Activated CD8-positive, alpha-beta memory T cell treated with anti-CD3 and anti-CD28 coated beads for 48 hours (primary cell): Measurements from ENCODE around the gene ARHGEF19.
"Not testable (repeated sequence)": the region's sequence is repeated elsewhere in the genome, so short reads cannot be mapped to it uniquely, and the experiment has no call there.

Experiments used
- DNase-seq, 3 experiments: peaks; one replicate each; pipeline ENCODE4 v3.0.0-alpha.2; 2020; ENCODE audit warnings: low read depth in 2 of 3, low spot score in 2 of 3

The ARHGEF19 gene

DNA sequence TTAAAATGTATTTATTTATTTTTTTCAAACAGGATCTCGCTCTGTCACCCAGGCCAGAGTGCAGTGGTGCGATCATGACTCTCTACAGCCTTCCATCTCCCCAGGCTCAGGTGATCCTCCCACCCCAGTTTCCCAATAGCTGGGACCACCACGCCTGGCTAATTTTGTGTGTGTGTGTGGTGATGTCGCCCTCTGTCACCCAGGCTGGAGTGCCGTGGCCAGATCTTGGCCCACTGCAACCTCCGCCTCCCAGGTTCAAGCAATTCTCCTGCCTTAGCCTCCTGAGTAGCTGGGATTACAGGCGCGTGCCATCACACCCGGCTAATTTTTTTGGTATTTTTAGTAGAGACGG, 44.3 kb downstream of the ARHGEF19 start:
- DNase-seq, result not testable (repeated sequence)

- DNase-seq, result peak in 2 of 3 experiments; percentile 17 to 22
Observed at GRCh38 chr1:16167331-16168143, 44.9 kb downstream of the ARHGEF19 start.

GRCh38 chr1:16166117-16166516, 46.3 kb downstream of the ARHGEF19 start:
- no peak for DNase-seq

DNA sequence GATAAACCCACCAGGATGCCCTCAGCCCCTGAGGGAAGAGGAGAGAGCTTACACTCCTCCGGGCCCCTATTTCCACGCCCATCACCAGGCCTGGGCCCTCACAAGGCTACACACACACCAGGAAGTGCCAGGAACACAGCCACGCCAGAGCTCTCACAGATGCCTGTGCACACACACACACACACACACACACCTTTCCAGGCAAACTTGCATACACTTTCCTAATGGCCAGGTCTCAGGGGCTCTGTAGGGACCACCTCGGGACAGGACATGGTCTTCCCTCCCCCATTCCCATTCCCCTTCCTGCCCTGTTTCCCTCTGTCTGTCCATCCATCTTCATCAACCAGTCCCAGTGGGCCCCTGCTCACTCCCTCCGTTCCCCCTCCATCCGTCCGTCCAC, 46.9 kb downstream of the ARHGEF19 start:
- no peak for DNase-seq

GRCh38 chr1:16165073-16165364, 47.4 kb downstream of the ARHGEF19 start:
- DNase-seq, result no peak

- DNase-seq, result no peak
Observed at GRCh38 chr1:16164213-16165072, 48.0 kb downstream of the ARHGEF19 start.

GRCh38 chr1:16163608-16164212, 48.7 kb downstream of the ARHGEF19 start:
- DNase-seq, result not testable (repeated sequence)

DNA sequence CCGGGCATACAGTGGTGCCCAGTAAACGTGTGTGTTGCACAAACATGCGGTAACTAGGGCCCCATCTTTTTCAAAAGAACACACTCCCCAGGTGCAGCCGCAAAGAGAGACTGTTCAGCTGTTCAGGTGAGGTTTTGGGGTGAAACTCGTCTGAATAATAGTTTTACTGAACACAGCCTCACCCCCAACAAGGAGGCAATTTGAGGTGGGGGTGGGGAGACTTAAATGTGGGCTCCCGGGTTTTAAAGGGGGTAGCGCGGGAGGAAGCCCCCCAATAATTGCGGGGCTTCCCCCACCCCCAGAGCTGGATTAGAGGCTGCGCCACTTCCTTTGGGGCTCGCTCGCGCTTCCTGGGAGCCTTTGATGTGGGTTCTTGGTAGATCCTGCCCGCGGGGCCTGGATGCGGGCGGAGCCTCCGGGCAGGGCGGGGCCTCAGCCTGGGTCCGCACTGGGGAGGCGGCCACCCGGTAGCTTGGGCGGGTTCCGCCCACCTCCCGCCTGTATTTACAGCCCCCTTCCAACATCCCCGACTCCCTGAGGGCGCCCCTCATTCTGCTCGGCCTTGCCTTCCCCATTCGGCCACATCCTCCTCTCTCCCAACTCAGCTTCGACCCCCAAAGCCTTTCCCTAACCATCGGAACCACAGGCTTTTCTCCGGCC, 50.2 kb downstream of the ARHGEF19 start:
- DNase-seq, result peak in 1 of 3 experiments; percentile 35

GRCh38 chr1:16161717-16162116, 50.7 kb downstream of the ARHGEF19 start:
- no peak for DNase-seq

- DNase-seq, result no peak
Observed at GRCh38 chr1:16158993-16159831, 53.2 kb downstream of the ARHGEF19 start.

GRCh38 chr1:16158025-16158424, 54.4 kb downstream of the ARHGEF19 start:
- no peak for DNase-seq

DNA sequence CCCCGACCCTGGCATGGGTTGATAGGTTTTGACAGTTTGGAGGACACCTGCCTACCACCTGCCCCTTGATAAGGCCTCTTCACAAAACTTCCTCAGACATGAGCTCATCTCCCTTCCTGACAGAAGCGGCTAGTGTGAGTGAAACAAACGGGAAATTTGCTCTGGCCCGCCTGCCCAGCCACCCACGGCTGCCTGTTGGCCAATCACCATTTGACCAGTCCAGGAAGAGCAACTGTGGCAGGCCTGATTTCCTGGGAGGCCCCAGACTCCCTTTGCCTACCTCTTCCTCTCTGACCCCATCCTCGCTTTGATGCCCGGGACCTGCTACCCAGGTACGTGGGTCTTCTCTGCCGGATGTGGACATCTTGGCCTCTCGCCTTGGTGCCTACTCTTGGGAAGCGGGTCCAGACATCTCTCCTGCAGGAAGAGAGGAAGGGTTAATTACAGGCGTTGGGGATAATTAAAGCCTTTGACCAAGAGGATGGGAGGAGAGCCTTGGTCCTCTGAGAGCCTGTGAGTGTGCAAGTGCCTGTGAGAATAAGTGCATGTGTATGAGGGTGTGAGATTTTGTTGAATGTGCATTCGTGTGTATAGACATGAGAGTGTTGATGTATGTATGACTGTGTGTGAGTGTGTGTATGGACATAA, 55.5 kb downstream of the ARHGEF19 start:
- no peak for DNase-seq

DNA sequence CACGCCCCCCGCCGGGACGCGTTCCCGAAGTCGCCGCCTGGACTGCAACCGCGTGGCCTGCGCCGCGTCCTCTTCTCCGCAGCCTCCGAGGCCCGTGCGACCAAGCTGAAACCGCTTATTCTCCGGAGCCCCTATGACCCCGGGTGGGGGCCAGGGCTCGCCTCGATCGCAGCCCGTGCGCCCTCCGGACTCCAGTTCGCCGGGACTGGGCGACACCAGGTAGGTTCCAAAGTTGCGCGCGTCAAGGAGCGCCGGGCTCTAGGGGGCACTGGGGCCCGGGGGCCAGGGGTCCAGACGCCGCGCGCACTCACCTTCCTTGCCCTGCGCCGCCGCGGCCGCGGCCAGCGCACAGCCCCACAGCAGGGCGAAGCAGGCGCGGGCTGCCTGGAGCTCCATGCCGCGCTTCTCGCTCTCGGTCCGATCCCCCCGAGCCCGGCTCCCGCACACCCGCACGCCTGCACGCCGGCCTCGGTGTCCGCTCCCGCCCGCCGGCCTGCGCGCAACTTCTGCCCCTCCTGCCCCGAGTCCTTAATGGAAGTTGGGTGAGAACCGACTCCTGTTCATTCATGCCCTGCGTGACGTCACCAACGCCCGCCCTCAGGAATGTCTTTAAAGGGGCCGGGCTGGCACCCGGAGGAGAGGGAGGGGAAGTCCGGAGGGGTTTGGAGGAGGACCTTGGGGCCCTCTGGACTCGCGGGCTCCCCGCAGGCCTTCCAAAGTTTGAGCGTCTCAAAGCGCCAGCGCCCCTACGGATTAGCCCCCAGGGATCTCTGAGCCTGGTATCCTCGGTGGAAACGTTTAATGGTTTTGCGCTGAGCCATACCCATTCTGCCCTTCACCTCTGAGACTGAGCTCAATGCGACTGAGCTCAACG, 56.7 kb downstream of the ARHGEF19 start, which contains the start of gene EPHA2:
Gene EPHA2 (minus strand): TSS at position 533 of the 874 bp plus-strand sequence. CDS start 137 bp downstream, at position 396.
- DNase-seq, result no peak

GRCh38 chr1:16153999-16154673, 58.3 kb downstream of the ARHGEF19 start:
- DNase-seq, result no peak

- DNase-seq, result no peak
Observed at GRCh38 chr1:16153096-16153998, 59.1 kb downstream of the ARHGEF19 start.

GRCh38 chr1:16152481-16153087, 59.9 kb downstream of the ARHGEF19 start:
- no peak for DNase-seq

DNA sequence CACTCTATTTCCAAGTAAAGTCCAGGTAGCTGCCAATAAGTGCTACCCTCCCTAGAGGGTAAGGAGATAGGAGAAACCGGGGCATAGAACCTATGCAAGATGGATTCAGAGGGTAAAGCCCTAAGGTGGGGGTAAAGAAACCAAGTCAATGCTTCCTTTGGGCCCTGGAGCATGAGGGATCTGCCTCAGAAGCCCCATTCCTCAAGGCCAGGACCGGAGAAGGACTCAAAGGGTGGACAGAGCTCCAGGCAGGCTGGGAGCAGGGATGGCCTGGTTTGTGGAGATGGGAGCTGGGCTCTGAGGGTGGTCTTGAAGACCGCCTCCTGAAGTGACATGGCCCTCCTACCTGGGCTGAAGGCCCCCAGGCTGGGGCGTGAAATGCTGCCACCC, 60.5 kb downstream of the ARHGEF19 start:
- DNase-seq, result no peak
